ENCODE results near the gene PRKAG3.
"Not testable (repeated sequence)": the region's sequence is repeated elsewhere in the genome, so short reads cannot be mapped to it uniquely, and the experiment has no call there.

Gene PRKAG3

GRCh38 chr2:218861645-218862318 is 30.2 kb upstream of the PRKAG3 start:
- no peak for DNase-seq

- DNase-seq, result no peak
Observed at GRCh38 chr2:218860950-218861381, 29.4 kb upstream of the PRKAG3 start.

DNA sequence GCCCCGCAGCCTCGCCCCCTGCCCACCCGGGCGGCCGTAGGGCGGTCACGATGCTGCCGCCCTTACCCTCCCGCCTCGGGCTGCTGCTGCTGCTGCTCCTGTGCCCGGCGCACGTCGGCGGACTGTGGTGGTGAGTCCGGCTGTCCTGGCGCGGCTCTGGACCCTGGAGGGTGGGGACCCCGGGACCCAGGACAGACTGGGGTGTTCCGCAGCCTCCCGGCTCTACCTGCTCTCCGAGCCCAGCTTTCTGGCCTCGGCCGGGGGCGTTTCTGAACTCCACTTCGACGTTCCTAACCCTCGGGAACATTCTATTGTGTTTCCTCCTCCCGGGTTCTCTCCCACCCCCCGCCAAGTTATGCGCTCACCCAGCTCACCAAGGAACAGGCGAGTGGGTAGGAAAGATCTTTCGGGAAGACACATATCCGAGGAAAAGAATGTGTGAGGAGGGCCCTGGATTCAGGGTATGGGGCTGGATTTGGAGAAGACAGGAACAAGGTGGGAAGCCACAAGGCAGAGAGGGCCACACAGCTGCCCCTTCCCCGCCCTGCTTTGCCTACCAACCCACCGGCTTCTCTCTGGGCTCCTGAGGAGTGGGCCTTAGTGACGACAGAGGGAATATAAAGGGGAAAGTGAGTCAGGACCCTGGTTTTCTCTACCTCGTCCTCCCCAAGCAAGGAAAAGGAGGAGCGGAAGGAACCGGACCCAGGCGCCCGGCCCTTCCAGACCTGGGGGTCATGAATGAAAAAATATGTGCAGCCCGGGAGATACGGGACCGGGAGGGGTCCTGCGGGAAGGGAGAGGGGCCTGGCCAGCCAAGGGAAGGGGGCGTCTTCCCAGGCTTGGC is 28.6 kb upstream of the PRKAG3 start:
- DNase-seq, result no peak

- no peak for DNase-seq
Observed at GRCh38 chr2:218859556-218859987, 28.0 kb upstream of the PRKAG3 start, which contains the start of gene WNT6. WNT6 (plus strand) TSS chr2:218859805; CDS start chr2:218860038, 233 bp downstream.

DNA sequence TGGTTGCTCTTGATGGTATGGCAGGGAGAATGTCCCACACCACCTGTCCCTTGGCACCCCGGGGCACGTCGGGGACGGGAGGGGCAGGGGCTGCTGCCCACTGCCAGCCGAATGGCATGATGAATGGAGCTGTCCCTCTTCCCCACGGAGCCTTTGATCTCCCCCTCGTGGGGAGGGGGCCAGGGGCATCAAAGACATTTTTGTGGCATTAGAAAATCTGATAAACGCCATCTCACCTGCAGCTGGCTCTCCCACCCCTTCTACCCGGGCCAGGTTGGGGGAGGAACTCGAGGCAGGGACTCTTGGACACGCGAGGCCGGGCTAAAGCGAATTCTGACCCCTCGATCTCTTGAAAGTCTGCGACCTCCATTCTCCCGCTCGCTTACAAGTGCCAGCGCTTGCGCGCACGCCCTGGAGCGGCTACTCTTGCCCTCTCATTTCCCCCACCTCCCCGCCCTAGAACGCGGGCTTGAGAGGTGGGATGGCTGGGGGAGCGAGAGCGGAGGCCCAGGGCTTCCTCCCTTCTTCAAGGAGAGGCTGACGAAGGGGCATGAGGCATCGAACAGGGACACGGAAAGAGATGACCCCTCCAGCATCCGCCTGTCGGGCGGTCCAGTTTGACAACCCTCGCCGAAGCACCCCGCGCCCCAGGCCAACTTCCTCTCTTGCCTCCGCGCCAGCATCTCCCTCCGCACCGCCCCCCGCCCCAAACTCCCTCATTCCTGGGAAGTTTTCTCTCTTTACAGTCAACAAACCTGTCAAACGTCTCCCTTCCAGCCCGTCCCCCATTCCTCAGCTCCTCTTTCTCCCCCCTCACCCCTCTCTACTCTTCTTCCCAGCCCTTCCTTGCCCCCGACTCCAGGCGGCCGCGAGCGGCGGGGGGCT is 27.3 kb upstream of the PRKAG3 start:
- DNase-seq, result no peak

DNA sequence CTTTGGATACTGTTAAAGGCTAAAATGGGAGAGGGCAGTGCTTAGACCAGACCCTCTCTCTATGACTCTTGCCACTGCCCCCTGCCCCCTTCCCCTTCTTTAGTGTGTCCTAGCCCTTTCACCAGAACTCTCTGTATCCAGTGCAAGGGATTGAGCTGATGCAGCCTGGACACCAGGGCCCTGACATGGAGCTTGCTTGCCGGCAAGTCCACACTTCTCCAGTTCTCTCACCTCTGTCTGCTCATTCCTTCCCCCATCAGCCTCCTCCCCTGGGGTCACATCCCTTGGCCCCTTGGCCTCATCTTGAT is 26.5 kb upstream of the PRKAG3 start:
- DNase-seq, result no peak

DNA sequence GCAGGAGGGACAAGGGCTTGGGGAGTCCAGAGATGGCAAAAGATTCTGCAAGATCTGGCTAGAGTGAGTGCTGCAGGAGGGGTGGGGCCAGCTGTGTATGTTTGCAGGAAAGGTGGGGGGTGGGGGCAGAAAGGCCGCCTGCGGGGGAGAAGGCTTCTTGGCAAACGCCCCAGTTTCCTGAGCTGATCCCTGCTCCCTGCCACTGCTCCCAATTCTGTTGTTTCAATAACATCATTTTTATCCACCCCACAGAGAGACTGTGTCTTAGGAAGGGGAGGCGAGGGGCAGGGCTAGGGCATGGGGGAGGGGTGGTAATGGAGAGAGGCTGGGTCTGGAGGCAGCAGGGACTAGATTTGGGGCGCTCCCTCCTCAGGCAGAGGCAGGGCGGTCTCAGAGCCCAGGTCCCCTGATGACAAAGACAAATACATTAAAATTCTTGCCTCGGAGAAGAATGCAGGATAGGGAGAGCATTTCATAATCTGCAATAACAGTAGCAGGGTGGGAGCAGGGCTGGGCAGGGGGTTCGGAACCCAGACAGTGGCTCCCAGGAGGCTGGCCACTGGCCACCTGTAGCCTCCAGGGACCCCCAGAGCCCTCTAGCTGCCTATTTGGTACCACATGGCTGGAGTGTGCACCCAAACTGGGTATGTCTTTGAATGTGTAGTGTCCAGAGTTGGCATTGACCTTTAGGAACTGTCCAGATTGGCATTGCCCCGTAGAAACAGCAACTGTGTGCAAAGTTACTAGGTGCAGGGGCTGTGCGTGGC is 26.0 kb upstream of the PRKAG3 start:
- no peak for DNase-seq

DNA sequence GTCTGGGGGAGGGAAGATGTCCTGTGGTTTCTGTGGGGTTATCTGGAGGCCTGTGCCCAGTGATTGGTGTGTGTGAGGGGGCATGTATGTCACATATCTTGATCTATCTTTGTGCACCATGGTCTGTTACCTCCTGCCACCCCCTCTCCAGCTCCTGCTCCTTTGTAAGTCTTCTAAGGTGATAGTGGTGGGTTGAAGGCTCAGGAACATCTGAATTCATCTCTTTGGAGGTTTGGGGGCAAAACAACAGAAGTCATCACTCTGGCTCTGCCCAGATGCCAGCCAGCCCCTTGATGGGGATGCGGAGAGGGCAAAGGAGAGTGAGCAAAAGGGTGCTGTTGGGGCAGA is 25.3 kb upstream of the PRKAG3 start:
- DNase-seq, result no peak

DNA sequence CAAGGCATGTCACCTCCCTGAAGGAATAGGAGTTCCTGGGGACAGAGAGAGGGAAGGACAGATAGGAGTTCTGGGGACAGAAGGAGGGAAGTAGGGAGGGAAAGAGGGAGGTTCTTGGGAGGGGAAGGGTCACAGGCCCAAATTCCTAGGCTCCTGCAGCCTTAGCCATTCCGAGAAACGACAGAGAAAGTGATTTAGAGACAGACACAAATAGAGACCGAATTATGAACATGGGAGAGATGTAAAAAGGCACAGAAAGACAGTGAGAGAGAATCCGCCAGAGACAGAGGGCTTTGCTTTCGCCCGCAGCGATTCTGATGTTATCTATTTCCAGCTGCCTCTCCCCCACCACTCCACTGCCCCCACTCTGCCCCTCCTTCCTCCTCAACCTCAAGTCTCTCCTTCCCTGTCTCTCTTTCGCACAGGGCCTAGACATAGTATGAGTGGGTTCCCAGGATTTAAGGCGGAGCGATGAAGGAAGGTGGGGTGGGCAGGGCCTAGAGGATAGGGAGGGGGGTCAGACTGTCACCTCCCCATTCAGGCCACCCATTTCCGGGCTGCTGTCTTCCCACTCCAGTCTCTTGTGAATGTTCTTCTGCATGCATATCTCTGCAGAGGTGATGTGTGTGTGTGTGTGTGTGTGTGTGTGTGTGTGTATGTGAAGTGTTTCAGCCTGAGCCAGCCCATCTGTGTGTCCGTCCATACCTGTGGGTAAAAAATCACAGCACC is 24.7 kb upstream of the PRKAG3 start:
- no peak for DNase-seq

- no peak for DNase-seq
Observed at GRCh38 chr2:218855305-218856166, 23.9 kb upstream of the PRKAG3 start.

DNA sequence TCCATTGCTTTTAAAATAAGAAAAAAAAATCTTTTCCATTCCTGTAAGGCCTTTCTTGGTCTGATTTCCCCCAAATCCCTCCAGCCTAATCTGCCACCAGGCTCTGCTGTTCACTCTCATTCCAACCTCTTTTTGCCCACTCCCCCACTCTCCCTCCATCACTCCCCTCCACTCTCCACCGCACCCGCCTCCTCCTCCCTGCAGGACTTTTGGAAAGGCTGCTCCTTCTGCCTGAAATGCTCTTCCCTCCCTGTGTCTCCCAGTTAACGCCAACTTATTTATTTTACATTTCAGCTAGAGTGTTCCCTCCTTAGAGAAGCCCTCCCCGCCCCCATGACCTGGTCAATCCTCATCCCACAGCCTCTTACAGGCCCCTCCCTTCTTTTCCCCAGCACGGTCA is 23.3 kb upstream of the PRKAG3 start:
- no peak for DNase-seq

GRCh38 chr2:218853766-218854165 is 22.2 kb upstream of the PRKAG3 start:
- DNase-seq, result peak; percentile 20

GRCh38 chr2:218852911-218853667 is 21.5 kb upstream of the PRKAG3 start:
- DNase-seq, result peak; percentile 54

DNA sequence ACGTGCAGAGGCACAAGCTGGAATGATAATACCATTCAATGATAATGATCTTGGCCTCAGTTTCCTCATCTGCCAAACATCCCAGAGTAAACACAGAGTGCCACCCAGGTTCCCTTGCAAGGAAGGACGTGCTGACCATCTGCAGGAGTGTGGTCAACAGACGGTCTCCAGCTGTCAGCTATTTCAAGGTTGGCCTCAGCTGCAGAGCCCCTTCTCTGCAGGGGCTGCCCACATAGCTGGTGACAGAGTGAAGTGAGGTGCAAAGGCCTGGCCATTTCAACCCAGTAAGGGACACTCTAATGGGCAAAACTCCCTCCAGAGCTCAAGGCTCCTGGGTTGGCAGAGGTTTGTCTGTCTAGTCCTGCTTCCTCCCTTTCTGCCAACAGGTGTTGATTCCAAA is 19.7 kb upstream of the PRKAG3 start:
- no peak for DNase-seq

GRCh38 chr2:218850796-218851195 is 19.2 kb upstream of the PRKAG3 start:
- DNase-seq, result no peak

- DNase-seq, result no peak
Observed at GRCh38 chr2:218849721-218850120, 18.1 kb upstream of the PRKAG3 start.

- not testable (repeated sequence) for DNase-seq
Observed at GRCh38 chr2:218846963-218847362, 15.4 kb upstream of the PRKAG3 start.

GRCh38 chr2:218844334-218844733 is 12.7 kb upstream of the PRKAG3 start:
- DNase-seq, result not testable (repeated sequence)

DNA sequence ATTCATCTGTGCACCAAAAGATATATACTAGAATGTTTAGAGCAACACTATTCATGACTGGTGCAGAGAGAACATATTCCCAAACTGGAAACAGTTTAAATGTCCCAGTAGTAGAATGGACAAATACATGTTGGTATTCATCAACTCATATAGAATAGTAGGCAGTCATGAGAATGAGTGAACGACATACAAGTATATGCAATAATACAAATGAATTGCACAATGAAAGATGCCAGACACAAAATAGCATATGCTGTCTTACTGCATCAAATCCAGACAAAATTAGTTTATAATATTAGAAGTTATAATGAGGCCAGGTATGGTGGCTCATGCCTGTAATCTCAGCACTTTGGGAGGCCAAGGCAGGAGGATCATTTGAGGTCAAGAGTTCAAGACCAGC is 8.3 kb upstream of the PRKAG3 start:
- DNase-seq, result peak; percentile 54

GRCh38 chr2:218839430-218839829 is 7.8 kb upstream of the PRKAG3 start:
- peak; percentile 87 for DNase-seq
